Mesenchymal stem cell (in vitro differentiated cells and primary cell): ENCODE results near the gene AQP10.
A peak's percentile ranks its signal among the peaks of the same experiment; 100 is the strongest.

ENCODE experiments used
- DNase-seq: peaks from one replicate; pipeline ENCODE4 v3.0.0-alpha.2; 2013
- H2AFZ ChIP-seq: one replicate; pipeline ENCODE4 v1.6.1; 2013; ENCODE audit warnings: low read depth, mild to moderate bottlenecking, control low read depth, inconsistent platforms, low read length, moderate library complexity
- H2AK5ac ChIP-seq: 2 replicates; pipeline ENCODE4 v1.6.1; 2013; ENCODE audit warnings: low read length, moderate library complexity, mild to moderate bottlenecking, inconsistent platforms; ENCODE audit not compliant: severe bottlenecking
- H2BK120ac ChIP-seq: one replicate; pipeline ENCODE4 v1.6.1; 2013; ENCODE audit warnings: low read depth, mild to moderate bottlenecking, inconsistent platforms, low read length, moderate library complexity
- H2BK12ac ChIP-seq, 2 experiments: one replicate each; pipeline ENCODE4 v1.6.1; 2013; ENCODE audit warnings: inconsistent platforms in 2 of 2, low read length in 2 of 2, mild to moderate bottlenecking in 2 of 2, moderate library complexity in 2 of 2, control low read depth in 1 of 2
- H2BK15ac ChIP-seq: one replicate; pipeline ENCODE4 v1.6.1; 2013; ENCODE audit warnings: mild to moderate bottlenecking, low read depth, inconsistent platforms; ENCODE audit not compliant: poor library complexity, severe bottlenecking
- H2BK5ac ChIP-seq: 2 replicates; pipeline ENCODE4 v1.6.1; 2013; ENCODE audit warnings: low read depth, mild to moderate bottlenecking, low read length, control low read depth, inconsistent platforms; ENCODE audit not compliant: poor library complexity, severe bottlenecking
- H3K14ac ChIP-seq, 2 experiments: one replicate each; pipeline ENCODE4 v1.6.1; 2013; ENCODE audit warnings: inconsistent platforms in 2 of 2, low read length in 2 of 2, control low read depth in 1 of 2, mild to moderate bottlenecking in 1 of 2, moderate library complexity in 1 of 2
- H3K18ac ChIP-seq, 2 experiments: one replicate each; pipeline ENCODE4 v1.6.1; 2013; ENCODE audit warnings: inconsistent platforms in 2 of 2, low read length in 2 of 2, control low read depth in 1 of 2, low read depth in 1 of 2, mild to moderate bottlenecking in 1 of 2
- H3K23ac ChIP-seq, 2 experiments: one replicate each; pipeline ENCODE4 v1.6.1; 2013; ENCODE audit warnings: inconsistent platforms in 2 of 2, low read length in 2 of 2, mild to moderate bottlenecking in 2 of 2, moderate library complexity in 2 of 2, control low read depth in 1 of 2
- H3K27ac ChIP-seq: 2 replicates; pipeline ENCODE4 v1.5.1; 2013; ENCODE audit warnings: mild to moderate bottlenecking, moderate library complexity, low read length, control low read depth, inconsistent platforms; ENCODE audit not compliant: poor library complexity, severe bottlenecking
- H3K27me3 ChIP-seq, 2 experiments: 2 replicates each; pipeline versions ENCODE4 v1.6.1 to v1.7.0; 2013; ENCODE audit warnings: low read length in 2 of 2, mild to moderate bottlenecking in 2 of 2, moderate library complexity in 2 of 2, control low read depth in 1 of 2, inconsistent platforms in 1 of 2; ENCODE audit not compliant: control insufficient read depth in 1 of 2, insufficient read depth in 1 of 2
- H3K36me3 ChIP-seq, 2 experiments: 2 replicates each; pipeline versions ENCODE4 v1.6.1 to v1.7.0; 2013; ENCODE audit warnings: low read length in 2 of 2, control low read depth in 1 of 2, inconsistent platforms in 1 of 2, low read depth in 1 of 2, mild to moderate bottlenecking in 1 of 2; ENCODE audit not compliant: insufficient read depth in 2 of 2, control insufficient read depth in 1 of 2
- H3K4ac ChIP-seq, 2 experiments: one replicate each; pipeline ENCODE4 v1.6.1; 2013; ENCODE audit warnings: inconsistent platforms in 2 of 2, low read length in 2 of 2, mild to moderate bottlenecking in 2 of 2, moderate library complexity in 2 of 2, control low read depth in 1 of 2, low read depth in 1 of 2
- H3K4me1 ChIP-seq: 2 replicates; pipeline ENCODE4 v1.6.1; 2013; ENCODE audit warnings: low read depth, low read length, control low read depth; ENCODE audit not compliant: control insufficient read depth, insufficient read depth
- H3K4me2 ChIP-seq: 2 replicates; pipeline ENCODE4 v1.6.1; 2013; ENCODE audit warnings: low read length, mild to moderate bottlenecking, inconsistent platforms; ENCODE audit not compliant: poor library complexity, severe bottlenecking
- H3K4me3 ChIP-seq, 2 experiments: 2 replicates each; pipeline versions ENCODE4 v1.5.1 to v1.7.0; 2013; ENCODE audit warnings: low read length in 2 of 2, mild to moderate bottlenecking in 2 of 2, control low read depth in 1 of 2, low read depth in 1 of 2; ENCODE audit not compliant: insufficient read depth in 1 of 2
- H3K79me1 ChIP-seq: replicated peaks from 2 replicates; pipeline ENCODE4 v1.6.1; 2013; ENCODE audit warnings: mild to moderate bottlenecking, control low read depth, low read length, inconsistent platforms; ENCODE audit not compliant: poor library complexity, severe bottlenecking
- H3K9ac ChIP-seq: 2 replicates; pipeline ENCODE4 v1.7.0; 2013; ENCODE audit warnings: mild to moderate bottlenecking, low read length, moderate library complexity
- H3K9me3 ChIP-seq: 2 replicates; pipeline ENCODE4 v1.7.0; 2013; ENCODE audit warnings: mild to moderate bottlenecking, low read length; ENCODE audit not compliant: control insufficient read depth
- H4K8ac ChIP-seq: one replicate; pipeline ENCODE4 v1.6.1; 2013; ENCODE audit warnings: inconsistent platforms, mild to moderate bottlenecking, low read length, moderate library complexity
- H4K91ac ChIP-seq: one replicate; pipeline ENCODE4 v1.6.1; 2013; ENCODE audit warnings: mild to moderate bottlenecking, low read length, inconsistent platforms
- WGBS: methylation state at CpG from one replicate; pipeline ENCODE4 v1.1.7; 2013; ENCODE audit warnings: mixed read lengths; 5-methylcytosine and 5-hydroxymethylcytosine counted together

AQP10 gene

GRCh38 chr1:154328318-154329151, 7.6 kb downstream of the AQP10 start:
- 11% methylated on average over 69 of the region's 76 CpGs for WGBS

GRCh38 chr1:154329152-154329521, 8.2 kb downstream of the AQP10 start:
- Histone ChIP-seq H4K8ac (no peak overlapping the region), H2BK15ac (no peak overlapping the region)
- WGBS, result 72% methylated on average over 6 of the region's 6 CpGs

More at GRCh38 chr1:154328318-154329151, 7.6 kb downstream of the AQP10 start:
- Histone ChIP-seq H3K27me3 (peaks cover 4 to 5% of the 10 kb centered on the region in 2 experiments), H3K18ac (peak overlapping the region in 1 of 2 experiments; percentile 76), H4K8ac (no peak overlapping the region), H3K14ac (no peak overlapping the region), H4K91ac (no peak overlapping the region), H3K9me3 (no peaks in the 10 kb centered on the region), H3K23ac (peak overlapping the region in 1 of 2 experiments; percentile 73), H3K4me1 (peaks cover 34% of the 10 kb centered on the region), H3K27ac (peak overlapping the region; percentile 56), H2AFZ (no peak overlapping the region), H2BK120ac (no peak overlapping the region), H3K4me3 (peak overlapping the region; percentile 54 to 78), H2BK15ac (peak overlapping the region; percentile 26), H2BK5ac (no peak overlapping the region), H3K79me1 (peaks cover 15% of the 10 kb centered on the region), H3K4me2 (peak overlapping the region; percentile 85), H3K4ac (peak overlapping the region in 1 of 2 experiments; percentile 38), H3K36me3 (peaks cover 25 to 40% of the 10 kb centered on the region in 2 experiments), H2AK5ac (peak overlapping the region; percentile 24), H2BK12ac (no peak overlapping the region), H3K9ac (peak overlapping the region; percentile 100)
- DNase-seq, result peak; percentile 76

DNA sequence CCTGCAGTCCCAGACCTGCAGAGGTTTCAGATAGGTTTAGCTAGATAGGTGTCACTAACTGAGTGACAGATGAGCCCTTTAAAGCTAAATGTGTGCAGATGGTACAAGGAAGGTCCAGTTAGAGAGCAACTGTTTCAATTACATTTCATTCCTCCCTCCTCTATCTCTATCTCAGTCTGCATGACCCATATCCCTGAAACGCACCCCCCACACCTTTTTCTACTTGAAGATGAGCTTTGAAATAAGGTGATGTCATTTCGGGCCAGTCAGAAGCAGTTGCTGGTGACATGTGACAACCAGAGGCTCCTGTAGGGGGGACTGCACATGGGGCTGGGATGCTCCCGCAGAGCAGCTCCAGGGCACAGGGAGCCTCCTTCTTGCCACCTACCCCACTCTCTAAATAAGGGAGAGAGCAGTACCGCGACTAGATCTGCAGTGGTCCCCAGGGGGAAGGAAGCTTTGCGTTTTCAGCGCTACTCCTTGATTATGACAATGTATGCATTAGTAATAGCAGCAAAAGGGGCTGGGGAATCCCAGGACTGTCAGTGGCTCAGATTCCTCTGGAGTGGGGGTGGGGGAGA, 8.7 kb downstream of the AQP10 start:
- Histone ChIP-seq H3K79me1 (peaks cover 15% of the 10 kb centered on the region), H3K27ac (peak overlapping the region; percentile 40), H3K4me1 (peaks cover 33% of the 10 kb centered on the region), H3K36me3 (peaks cover 34 to 50% of the 10 kb centered on the region in 2 experiments), H2AFZ (no peak overlapping the region), H2BK12ac (no peak overlapping the region), H3K4ac (no peak overlapping the region), H4K91ac (no peak overlapping the region), H4K8ac (no peak overlapping the region), H3K27me3 (no peaks in the 10 kb centered on the region), H3K9me3 (no peaks in the 10 kb centered on the region), H2AK5ac (no peak overlapping the region), H3K9ac (peak overlapping the region; percentile 83), H3K14ac (no peak overlapping the region), H3K23ac (no peak overlapping the region), H3K4me3 (peak overlapping the region in 1 of 2 experiments; percentile 78), H3K4me2 (peak overlapping the region; percentile 13), H2BK5ac (no peak overlapping the region), H3K18ac (no peak overlapping the region), H2BK120ac (no peak overlapping the region), H2BK15ac (no peak overlapping the region)
- 94% methylated on average over 7 of the region's 7 CpGs for WGBS
- no peak for DNase-seq

More at GRCh38 chr1:154329152-154329521, 8.2 kb downstream of the AQP10 start:
- no peak overlapping the region for H3K14ac ChIP-seq
- no peak overlapping the region for H3K23ac ChIP-seq
- peaks cover 15% of the 10 kb centered on the region for H3K79me1 ChIP-seq
- H3K4me3 ChIP-seq, result peak overlapping the region; percentile 54 to 78
- no peak overlapping the region for H2BK5ac ChIP-seq
- H4K91ac ChIP-seq, result no peak overlapping the region
- H2AFZ ChIP-seq, result no peak overlapping the region
- H2AK5ac ChIP-seq, result no peak overlapping the region
- DNase-seq, result no peak
- H3K36me3 ChIP-seq, result peaks cover 29 to 45% of the 10 kb centered on the region in 2 experiments
- no peaks in the 10 kb centered on the region for H3K27me3 ChIP-seq
- no peak overlapping the region for H2BK12ac ChIP-seq
- H3K9ac ChIP-seq, result peak overlapping the region; percentile 83
- peak overlapping the region; percentile 85 for H3K4me2 ChIP-seq
- no peak overlapping the region for H3K18ac ChIP-seq
- H3K4ac ChIP-seq, result no peak overlapping the region
- peak overlapping the region; percentile 56 for H3K27ac ChIP-seq
- H3K4me1 ChIP-seq, result peaks cover 34% of the 10 kb centered on the region
- H2BK120ac ChIP-seq, result no peak overlapping the region
- H3K9me3 ChIP-seq, result no peaks in the 10 kb centered on the region

DNA sequence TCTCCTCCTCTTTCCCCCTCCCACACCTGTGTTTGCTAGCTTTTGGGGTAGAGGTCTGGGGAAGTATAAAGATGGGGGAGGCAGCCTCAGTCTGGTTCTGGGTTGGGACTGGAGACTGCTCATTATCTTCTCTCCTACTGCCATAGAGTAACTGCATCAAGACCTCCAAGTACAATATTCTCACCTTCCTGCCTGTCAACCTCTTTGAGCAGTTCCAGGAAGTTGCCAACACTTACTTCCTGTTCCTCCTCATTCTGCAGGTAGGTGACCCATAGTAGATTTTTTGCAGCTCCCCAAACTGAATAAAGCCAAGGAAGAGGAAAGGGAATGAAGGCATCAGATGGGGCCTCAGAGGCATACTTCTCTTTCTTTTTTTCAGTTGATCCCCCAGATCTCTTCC, 9.8 kb downstream of the AQP10 start:
- Histone ChIP-seq H2AK5ac (no peak overlapping the region), H3K4ac (no peak overlapping the region), H3K23ac (no peak overlapping the region), H2AFZ (no peak overlapping the region), H3K4me2 (no peak overlapping the region), H2BK5ac (no peak overlapping the region), H3K36me3 (peaks cover 40 to 58% of the 10 kb centered on the region in 2 experiments), H3K4me3 (no peak overlapping the region), H4K91ac (no peak overlapping the region), H4K8ac (no peak overlapping the region), H3K18ac (no peak overlapping the region), H2BK15ac (no peak overlapping the region), H3K27me3 (no peaks in the 10 kb centered on the region), H3K27ac (no peak overlapping the region), H3K9me3 (no peaks in the 10 kb centered on the region), H2BK120ac (no peak overlapping the region), H3K14ac (no peak overlapping the region), H2BK12ac (no peak overlapping the region), H3K9ac (no peak overlapping the region), H3K79me1 (peaks cover 17% of the 10 kb centered on the region), H3K4me1 (peaks cover 32% of the 10 kb centered on the region)
- DNase-seq, result no peak
